ENCODE measurements around the gene C2CD2.

The C2CD2 gene

DNA sequence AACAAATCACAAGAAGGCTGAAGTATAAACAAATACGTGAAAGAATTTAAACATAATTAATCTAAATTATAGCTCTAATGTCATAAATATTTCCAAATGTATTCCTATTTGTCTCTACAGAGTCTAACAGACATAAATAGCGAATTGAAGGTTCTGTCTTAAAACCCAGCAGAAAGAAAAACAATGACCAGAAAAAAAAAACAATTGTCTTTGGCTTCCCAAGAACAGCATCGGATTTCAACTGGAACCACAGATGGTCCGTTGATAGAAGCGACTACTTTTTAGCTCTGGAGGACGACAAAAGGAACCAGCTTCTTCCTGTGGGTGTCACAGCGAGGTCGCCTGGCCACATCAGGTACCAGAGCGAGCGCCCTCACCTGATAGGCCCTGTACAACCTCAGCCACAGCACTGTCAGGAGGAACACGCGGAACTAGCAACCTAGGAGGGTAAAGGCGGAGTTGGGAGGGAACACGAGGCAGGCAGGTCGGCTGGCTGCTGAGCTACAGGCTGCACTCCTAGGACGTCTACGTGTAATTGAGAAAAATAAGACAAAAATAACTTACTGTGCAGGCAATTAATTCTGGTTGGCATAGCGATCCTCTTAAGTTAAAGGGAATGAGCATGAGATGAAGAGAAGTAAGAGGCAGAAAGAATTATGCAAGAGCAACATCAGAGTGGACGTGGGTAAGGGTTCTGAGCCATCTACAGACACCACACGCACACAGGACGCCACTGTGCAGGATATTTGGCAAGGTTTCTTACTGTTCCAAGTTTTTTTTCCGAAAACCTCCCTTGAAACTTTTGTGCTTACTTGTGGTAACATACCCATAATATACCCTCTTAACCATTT, 58.0 kb downstream of the C2CD2 start:
- H3K4me3 Mint-ChIP-seq, result peak overlapping the region; percentile 66
- peak overlapping the region; percentile 26 for H3K27ac Mint-ChIP-seq
- H3K27me3 Mint-ChIP-seq (ENCODE audit: low read depth, poor library complexity), result peaks cover 6% of the 10 kb centered on the region
- H3K4me1 Mint-ChIP-seq, result peaks cover 51% of the 10 kb centered on the region
- H3K36me3 Mint-ChIP-seq (ENCODE audit: low read depth), result peaks cover 12% of the 10 kb centered on the region
- TF ChIP-seq, protein P1, sequence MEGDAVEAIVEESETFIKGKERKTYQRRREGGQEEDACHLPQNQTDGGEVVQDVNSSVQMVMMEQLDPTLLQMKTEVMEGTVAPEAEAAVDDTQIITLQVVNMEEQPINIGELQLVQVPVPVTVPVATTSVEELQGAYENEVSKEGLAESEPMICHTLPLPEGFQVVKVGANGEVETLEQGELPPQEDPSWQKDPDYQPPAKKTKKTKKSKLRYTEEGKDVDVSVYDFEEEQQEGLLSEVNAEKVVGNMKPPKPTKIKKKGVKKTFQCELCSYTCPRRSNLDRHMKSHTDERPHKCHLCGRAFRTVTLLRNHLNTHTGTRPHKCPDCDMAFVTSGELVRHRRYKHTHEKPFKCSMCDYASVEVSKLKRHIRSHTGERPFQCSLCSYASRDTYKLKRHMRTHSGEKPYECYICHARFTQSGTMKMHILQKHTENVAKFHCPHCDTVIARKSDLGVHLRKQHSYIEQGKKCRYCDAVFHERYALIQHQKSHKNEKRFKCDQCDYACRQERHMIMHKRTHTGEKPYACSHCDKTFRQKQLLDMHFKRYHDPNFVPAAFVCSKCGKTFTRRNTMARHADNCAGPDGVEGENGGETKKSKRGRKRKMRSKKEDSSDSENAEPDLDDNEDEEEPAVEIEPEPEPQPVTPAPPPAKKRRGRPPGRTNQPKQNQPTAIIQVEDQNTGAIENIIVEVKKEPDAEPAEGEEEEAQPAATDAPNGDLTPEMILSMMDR (IDR thresholded peaks at IDR 0.05), result no peak
- no peaks in the 10 kb centered on the region for H3K9me3 Mint-ChIP-seq
- DNase-seq, result no peak

DNA sequence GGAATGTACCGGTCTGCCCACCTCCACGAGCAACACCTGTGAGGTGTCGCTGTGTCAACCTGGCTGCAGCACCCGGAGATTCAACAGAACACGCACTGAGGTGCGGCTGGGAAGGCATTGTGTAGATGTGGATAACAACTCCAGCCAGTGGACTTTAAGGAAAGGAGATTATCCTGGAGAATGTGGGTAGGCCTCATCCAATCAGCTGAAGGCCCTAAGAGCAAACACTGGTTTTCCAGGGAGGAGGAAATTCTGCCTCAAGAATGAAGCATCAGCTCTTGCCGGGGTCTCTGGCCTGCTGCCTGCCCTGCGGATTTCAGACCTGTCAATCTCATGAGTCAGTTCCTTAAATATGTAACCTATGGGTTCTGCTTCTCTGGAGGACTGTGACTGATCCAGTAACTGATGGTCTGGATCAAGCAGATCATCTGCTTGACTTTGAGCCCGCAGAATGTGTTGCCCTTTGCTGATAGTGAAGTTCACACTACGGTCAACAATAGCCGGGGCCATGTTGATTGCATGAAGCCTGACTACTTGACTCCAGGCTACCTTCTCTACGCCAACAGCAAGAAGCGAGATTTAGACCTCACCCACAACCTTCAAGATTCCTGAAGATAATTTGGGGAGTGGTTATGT, 58.8 kb downstream of the C2CD2 start:
- no peak overlapping the region for H3K4me3 Mint-ChIP-seq
- H3K36me3 Mint-ChIP-seq (ENCODE audit: low read depth), result peaks cover 7% of the 10 kb centered on the region
- no peaks in the 10 kb centered on the region for H3K9me3 Mint-ChIP-seq
- no peak for DNase-seq
- peaks cover 51% of the 10 kb centered on the region for H3K4me1 Mint-ChIP-seq
- H3K27ac Mint-ChIP-seq, result no peak overlapping the region
- TF ChIP-seq, protein P1 (IDR thresholded peaks at IDR 0.05), result no peak
- H3K27me3 Mint-ChIP-seq (ENCODE audit: low read depth, poor library complexity), result peaks cover 6% of the 10 kb centered on the region

DNA sequence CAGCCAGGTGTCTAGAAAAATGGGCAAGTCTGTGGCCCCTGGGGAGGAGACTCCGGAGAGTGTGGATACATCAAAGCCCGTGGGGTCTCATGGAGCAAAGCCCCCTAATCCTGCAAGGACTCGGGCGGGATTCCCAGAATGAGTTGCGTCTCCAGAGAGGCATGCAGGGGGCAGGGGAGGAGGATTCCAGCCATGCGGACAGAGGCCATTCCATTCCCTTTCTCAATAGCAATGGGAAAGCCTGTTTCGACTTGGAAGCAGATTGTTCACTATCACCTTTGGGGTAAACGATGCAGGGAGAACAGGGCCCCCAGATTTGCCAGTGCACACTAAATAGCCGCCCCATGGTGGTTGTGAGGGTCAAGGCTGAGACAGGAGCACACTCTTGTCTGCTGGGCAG, 59.3 kb downstream of the C2CD2 start:
- Mint-ChIP-seq H3K27me3 (ENCODE audit: low read depth, poor library complexity) (peaks cover 6% of the 10 kb centered on the region), H3K4me3 (no peak overlapping the region), H3K27ac (no peak overlapping the region), H3K4me1 (peaks cover 49% of the 10 kb centered on the region), H3K9me3 (no peaks in the 10 kb centered on the region), H3K36me3 (ENCODE audit: low read depth) (peaks cover 5% of the 10 kb centered on the region)
- TF ChIP-seq, protein P1 (IDR thresholded peaks at IDR 0.05), result no peak
- no peak for DNase-seq

DNA sequence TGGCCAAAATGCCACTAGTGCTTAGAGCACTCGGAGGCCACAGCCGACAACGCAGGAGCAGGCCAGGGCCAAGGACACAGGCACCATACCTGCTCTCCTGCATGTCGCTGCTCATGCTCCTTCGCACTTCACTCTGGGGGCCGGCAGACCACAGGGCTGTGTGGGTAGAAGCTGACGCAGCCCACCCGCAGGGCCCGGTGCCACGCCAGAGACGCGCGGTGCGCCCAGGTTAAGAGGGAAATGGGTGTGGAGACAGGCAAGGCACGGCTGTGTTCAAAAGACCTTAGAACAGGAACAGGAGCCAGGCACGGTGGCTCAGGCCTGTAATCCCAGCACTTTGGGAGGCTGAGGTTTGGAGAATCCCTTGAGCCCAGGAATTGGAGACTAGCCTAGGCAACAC, 61.1 kb downstream of the C2CD2 start:
- Mint-ChIP-seq H3K36me3 (ENCODE audit: low read depth) (peaks cover 8% of the 10 kb centered on the region), H3K27ac (no peak overlapping the region), H3K9me3 (no peaks in the 10 kb centered on the region), H3K27me3 (ENCODE audit: low read depth, poor library complexity) (peaks cover 3% of the 10 kb centered on the region), H3K4me1 (peaks cover 37% of the 10 kb centered on the region), H3K4me3 (no peak overlapping the region)
- TF ChIP-seq, protein P1 (IDR thresholded peaks at IDR 0.05), result no peak
- DNase-seq, result no peak

DNA sequence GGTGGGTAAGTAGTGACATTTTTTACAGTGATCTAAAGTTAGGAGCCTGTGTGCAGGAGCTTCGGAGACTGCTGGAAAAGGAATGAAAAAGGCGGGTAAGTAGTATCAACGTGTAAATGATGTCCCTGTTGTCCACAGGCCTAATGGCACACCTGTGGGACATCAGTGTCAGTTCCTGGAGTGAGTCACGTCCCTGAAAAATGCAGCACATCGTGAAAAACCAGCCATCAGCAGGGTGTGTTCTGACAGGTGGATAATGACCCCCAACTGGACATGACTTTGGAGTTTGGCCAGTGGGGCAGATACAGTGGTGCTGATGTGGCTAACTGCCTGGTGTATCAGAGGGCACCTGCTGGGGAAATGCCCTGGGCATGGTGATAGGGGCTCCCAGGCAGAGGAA, 62.7 kb downstream of the C2CD2 start:
- Mint-ChIP-seq H3K36me3 (ENCODE audit: low read depth) (peaks cover 8% of the 10 kb centered on the region), H3K27ac (no peak overlapping the region), H3K27me3 (ENCODE audit: low read depth, poor library complexity) (peaks cover 3% of the 10 kb centered on the region), H3K9me3 (no peaks in the 10 kb centered on the region), H3K4me1 (peaks cover 25% of the 10 kb centered on the region), H3K4me3 (no peak overlapping the region)
- TF ChIP-seq, protein P1 (IDR thresholded peaks at IDR 0.05), result no peak
- no peak for DNase-seq
